AG04449 (cell line): ENCODE data around the gene IL1RAP.

ENCODE experiments used
- CTCF ChIA-PET: fragments of 350-600 bp; formaldehyde crosslinking; extraction: SDS; loops from one replicate; lab custom pipeline; 2021; ENCODE audit warnings: antibody characterized with exemption; lab: Yijun Ruan, JAX
- POLR2A ChIA-PET: fragments of 400-600, 350-600 bp; formaldehyde crosslinking; extraction: SDS; loops from one replicate; lab custom pipeline; 2020; ENCODE audit warnings: antibody characterized with exemption, inconsistent platforms; lab: Yijun Ruan, JAX
- DNase-seq: peaks from one replicate; pipeline ENCODE4 v3.0.0-alpha.2; 2010; ENCODE audit warnings: low read depth, low spot score
- H3K4me3 ChIP-seq: 2 replicates; pipeline ENCODE4 v1.5.1; 2011; ENCODE audit warnings: low read depth, mild to moderate bottlenecking, control low read depth, low read length
- CTCF ChIP-seq: IDR thresholded peaks from one replicate; pipeline ENCODE4 v1.5.1; 2011; ENCODE audit warnings: mild to moderate bottlenecking, moderate library complexity, low read length, control low read depth, inconsistent platforms; ENCODE audit not compliant: insufficient read depth; ENCODE audit errors: missing control alignments

Gene IL1RAP

GRCh38 chr3:190644035-190644434 is 130.2 kb downstream of the IL1RAP start:
- no peak for DNase-seq
- ChIA-PET POLR2A (no interaction called here), CTCF (no interaction called here)
- no peak overlapping the region for H3K4me3 ChIP-seq
- no peak for TF ChIP-seq CTCF

GRCh38 chr3:190644766-190645165 is 130.9 kb downstream of the IL1RAP start:
- TF ChIP-seq CTCF = no peak
- POLR2A ChIA-PET = no interaction called here
- peak; percentile 41 for DNase-seq
- CTCF ChIA-PET = no interaction called here
- no peak overlapping the region for H3K4me3 ChIP-seq

DNA sequence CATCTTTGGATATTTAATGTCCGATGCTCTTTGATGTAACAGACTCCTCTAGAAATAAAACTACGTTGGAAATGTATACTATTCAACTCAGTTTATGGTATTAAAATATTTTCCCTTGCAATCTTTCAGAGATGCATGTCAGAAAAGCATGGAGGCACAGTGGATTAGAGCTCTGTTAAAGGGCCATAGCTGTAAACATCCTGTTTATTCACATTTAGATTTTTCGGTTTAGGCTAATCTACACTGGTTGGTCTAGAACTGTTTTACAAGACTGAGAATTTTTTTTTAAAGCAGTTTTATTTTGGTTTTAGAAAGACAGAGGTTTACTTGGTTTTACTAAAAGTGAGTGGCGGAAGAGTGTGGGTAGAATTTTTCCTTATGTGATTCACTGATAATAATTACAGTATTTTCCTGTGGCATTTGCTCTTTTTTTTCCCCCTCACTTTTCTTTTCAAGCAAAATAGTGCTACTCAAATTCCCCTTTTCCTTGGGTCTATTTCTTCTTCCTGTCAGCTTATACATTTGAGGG is 132.1 kb downstream of the IL1RAP start:
- H3K4me3 ChIP-seq = no peak overlapping the region
- ChIA-PET POLR2A (no interaction called here), CTCF (no interaction called here)
- TF ChIP-seq CTCF = no peak
- no peak for DNase-seq

GRCh38 chr3:190646996-190647395 is 133.1 kb downstream of the IL1RAP start:
- no peak for TF ChIP-seq CTCF
- POLR2A ChIA-PET = no interaction called here
- no peak for DNase-seq
- no peak overlapping the region for H3K4me3 ChIP-seq
- CTCF ChIA-PET = no interaction called here

- CTCF ChIA-PET = no interaction called here
- POLR2A ChIA-PET = no interaction called here
These were observed 142.0 kb downstream of the IL1RAP start for GRCh38 chr3:190655933-190656332.

DNA sequence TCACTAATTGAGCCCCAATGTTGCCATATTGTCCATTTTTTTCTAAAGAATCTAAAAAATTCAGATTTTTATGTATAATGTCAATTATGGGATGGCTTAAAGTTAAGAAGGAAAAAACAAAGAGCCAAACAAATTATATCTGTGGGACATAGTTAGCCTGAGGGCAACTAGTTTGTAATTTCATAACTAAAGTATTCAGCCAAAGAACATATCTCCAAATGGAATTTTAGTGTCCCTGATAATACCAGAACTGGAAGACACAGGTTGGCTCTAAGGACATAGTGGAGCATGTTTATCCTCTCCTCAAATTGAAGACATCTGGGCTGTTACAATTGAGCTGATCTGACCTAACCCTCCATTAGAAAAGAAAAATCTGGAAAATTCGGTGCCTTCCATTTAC is 144.2 kb downstream of the IL1RAP start:
- CTCF ChIA-PET = no interaction called here
- no peak for TF ChIP-seq CTCF
- H3K4me3 ChIP-seq = no peak overlapping the region
- DNase-seq = no peak
- POLR2A ChIA-PET = no interaction called here

More at GRCh38 chr3:190655933-190656332, 142.0 kb downstream of the IL1RAP start:
- no peak overlapping the region for H3K4me3 ChIP-seq
- no peak for TF ChIP-seq CTCF
- DNase-seq = no peak
